Measurements from ENCODE around the gene LRRC4C.

LRRC4C gene

GRCh38 chr11:41031551-41032060 is 427.8 kb downstream of the LRRC4C start:
- TF ChIP-seq REST (IDR thresholded peaks at IDR 0.05; ENCODE audit: low read depth) = no peak
- no peak for TF ChIP-seq RAD21 (IDR thresholded peaks at IDR 0.05; ENCODE audit: low read depth)
- no peak for TF ChIP-seq MAX (IDR thresholded peaks at IDR 0.05)
- TF ChIP-seq ZBTB7A (IDR thresholded peaks at IDR 0.05; ENCODE audit: low read depth) = no peak
- no peak for TF ChIP-seq CREB1 (IDR thresholded peaks at IDR 0.05; ENCODE audit: low read depth)
- TF ChIP-seq TAF1 (IDR thresholded peaks at IDR 0.05; ENCODE audit: low read depth) = no peak
- no peak for TF ChIP-seq CEBPB (IDR thresholded peaks at IDR 0.05)

GRCh38 chr11:41020259-41020658 is 439.2 kb downstream of the LRRC4C start:
- TF ChIP-seq EGR1 (IDR thresholded peaks at IDR 0.05) = no peak

GRCh38 chr11:41018224-41018623 is 441.2 kb downstream of the LRRC4C start:
- TF ChIP-seq FOXM1 (IDR thresholded peaks at IDR 0.05; ENCODE audit: borderline replicate concordance, low read depth) (no peak), YY1 (IDR thresholded peaks at IDR 0.05; ENCODE audit: low read depth) (no peak)

- TF ChIP-seq TCF12 (IDR thresholded peaks at IDR 0.05; ENCODE audit: low read depth) (no peak), REST (IDR thresholded peaks at IDR 0.05; ENCODE audit: low read depth) (no peak), TEAD4 (IDR thresholded peaks at IDR 0.05) (no peak), RAD21 (IDR thresholded peaks at IDR 0.05; ENCODE audit: low read depth) (no peak), CEBPB (IDR thresholded peaks at IDR 0.05) (no peak), FOXM1 (IDR thresholded peaks at IDR 0.05; ENCODE audit: borderline replicate concordance, low read depth) (no peak), EP300 (IDR thresholded peaks at IDR 0.05; ENCODE audit: borderline replicate concordance) (no peak), USF1 (IDR thresholded peaks at IDR 0.05) (no peak), YY1 (IDR thresholded peaks at IDR 0.05; ENCODE audit: low read depth) (no peak), TAF1 (IDR thresholded peaks at IDR 0.05; ENCODE audit: low read depth) (no peak), EGR1 (IDR thresholded peaks at IDR 0.05) (no peak), NFIC (IDR thresholded peaks at IDR 0.05) (no peak), CREB1 (IDR thresholded peaks at IDR 0.05; ENCODE audit: low read depth) (no peak), ZBTB7A (IDR thresholded peaks at IDR 0.05; ENCODE audit: low read depth) (no peak), MAX (IDR thresholded peaks at IDR 0.05) (no peak)
Measured at GRCh38 chr11:41010361-41011050, 448.9 kb downstream of the LRRC4C start.

GRCh38 chr11:41005986-41006385 is 453.5 kb downstream of the LRRC4C start:
- TF ChIP-seq TEAD4 (IDR thresholded peaks at IDR 0.05) (no peak), EP300 (IDR thresholded peaks at IDR 0.05; ENCODE audit: borderline replicate concordance) (no peak), CEBPB (IDR thresholded peaks at IDR 0.05) (no peak), EGR1 (IDR thresholded peaks at IDR 0.05) (no peak), ZBTB7A (IDR thresholded peaks at IDR 0.05; ENCODE audit: low read depth) (no peak), USF1 (IDR thresholded peaks at IDR 0.05) (no peak), MAX (IDR thresholded peaks at IDR 0.05) (no peak), CREB1 (IDR thresholded peaks at IDR 0.05; ENCODE audit: low read depth) (no peak)

- TF ChIP-seq REST (IDR thresholded peaks at IDR 0.05; ENCODE audit: low read depth) = no peak
- no peak for TF ChIP-seq TEAD4 (IDR thresholded peaks at IDR 0.05)
- no peak for TF ChIP-seq NFIC (IDR thresholded peaks at IDR 0.05)
- no peak for TF ChIP-seq EP300 (IDR thresholded peaks at IDR 0.05; ENCODE audit: borderline replicate concordance)
- no peak for TF ChIP-seq YY1 (IDR thresholded peaks at IDR 0.05; ENCODE audit: low read depth)
- no peak for TF ChIP-seq RAD21 (IDR thresholded peaks at IDR 0.05; ENCODE audit: low read depth)
- TF ChIP-seq TAF1 (IDR thresholded peaks at IDR 0.05; ENCODE audit: low read depth) = no peak
- no peak for TF ChIP-seq FOXM1 (IDR thresholded peaks at IDR 0.05; ENCODE audit: borderline replicate concordance, low read depth)
- no peak for TF ChIP-seq EGR1 (IDR thresholded peaks at IDR 0.05)
- no peak for TF ChIP-seq CEBPB (IDR thresholded peaks at IDR 0.05)
- TF ChIP-seq MAX (IDR thresholded peaks at IDR 0.05) = no peak
- no peak for TF ChIP-seq TCF12 (IDR thresholded peaks at IDR 0.05; ENCODE audit: low read depth)
- TF ChIP-seq USF1 (IDR thresholded peaks at IDR 0.05) = no peak
- no peak for TF ChIP-seq ZBTB7A (IDR thresholded peaks at IDR 0.05; ENCODE audit: low read depth)
- no peak for TF ChIP-seq CREB1 (IDR thresholded peaks at IDR 0.05; ENCODE audit: low read depth)
Measured at GRCh38 chr11:41003339-41004282, 455.8 kb downstream of the LRRC4C start.
